ENCODE measurements around the gene ABHD17C. TPM values are rescaled to one million over a fixed set of nuclear protein-coding genes. Genes with fewer than 3 reads are reported as not detected.

ABHD17C gene
- total RNA-seq, 4 donors from 2014 or later: 18.7 to 37.1 (median 27.1) TPM

GRCh38 chr15:80677041-80677440 lies 18.1 kb upstream of the ABHD17C start:
- H3K36me3 ChIP-seq: no peaks in the 10 kb centered on the region
- WGBS, 2 donors: 92 to 95% methylated on average over 2 of the region's 2 CpGs
- intact Hi-C loops (cut with DNase I): no loop called here
- peaks cover 0 to 41% (median 18%) of the 10 kb centered on the region in 3 donors for H3K4me1 ChIP-seq
- no peak overlapping the region for H3K27ac ChIP-seq
- TF ChIP-seq CTCF (IDR thresholded peaks at IDR 0.05) (no peak), POLR2A (IDR thresholded peaks at IDR 0.05) (no peak)
- no peak overlapping the region for H3K4me3 ChIP-seq
- H3K27me3 ChIP-seq: no peaks in the 10 kb centered on the region
- H3K9me3 ChIP-seq: no peaks in the 10 kb centered on the region
- DNase-seq: no peak

- intact Hi-C loops (cut with DNase I): no loop called here
- Histone ChIP-seq H3K4me1 (peaks cover 0 to 34% (median 13%) of the 10 kb centered on the region in 3 donors), H3K36me3 (no peaks in the 10 kb centered on the region), H3K4me3 (no peak overlapping the region), H3K27ac (peak overlapping the region; percentile 57 to 82 (median 74)), H3K9me3 (no peaks in the 10 kb centered on the region), H3K27me3 (no peaks in the 10 kb centered on the region)
- 63 to 67% methylated on average over 6 to 7 of the region's 7 CpGs for WGBS, 2 donors
- no peak for DNase-seq
- TF ChIP-seq CTCF (IDR thresholded peaks at IDR 0.05): no peak
- no peak for TF ChIP-seq POLR2A (IDR thresholded peaks at IDR 0.05)
These were observed 15.8 kb upstream of the ABHD17C start for GRCh38 chr15:80679167-80679803.

GRCh38 chr15:80679804-80680175 lies 15.3 kb upstream of the ABHD17C start:
- H3K27ac ChIP-seq: peak overlapping the region; percentile 57 to 82 (median 74)
- H3K4me1 ChIP-seq: peaks cover 0 to 30% (median 9%) of the 10 kb centered on the region in 3 donors
- no peak for DNase-seq
- no peak for TF ChIP-seq POLR2A (IDR thresholded peaks at IDR 0.05)
- TF ChIP-seq CTCF (IDR thresholded peaks at IDR 0.05): no peak
- H3K9me3 ChIP-seq: no peaks in the 10 kb centered on the region
- H3K27me3 ChIP-seq: no peaks in the 10 kb centered on the region
- intact Hi-C loops (cut with DNase I): no loop called here
- H3K4me3 ChIP-seq: no peak overlapping the region
- WGBS, 2 donors: 14 to 29% methylated on average over 2 of the region's 2 CpGs
- H3K36me3 ChIP-seq: no peaks in the 10 kb centered on the region

GRCh38 chr15:80682201-80682600 lies 12.9 kb upstream of the ABHD17C start:
- Histone ChIP-seq H3K4me3 (no peak overlapping the region), H3K9me3 (no peaks in the 10 kb centered on the region), H3K27ac (no peak overlapping the region), H3K27me3 (no peaks in the 10 kb centered on the region), H3K36me3 (no peaks in the 10 kb centered on the region), H3K4me1 (peaks cover 0 to 24% (median 9%) of the 10 kb centered on the region in 3 donors)
- WGBS, 2 donors: 70 to 72% methylated on average over 4 of the region's 4 CpGs
- intact Hi-C loops (cut with DNase I): no loop called here
- DNase-seq: no peak
- TF ChIP-seq CTCF (IDR thresholded peaks at IDR 0.05) (no peak), POLR2A (IDR thresholded peaks at IDR 0.05) (no peak)

- TF ChIP-seq CTCF (IDR thresholded peaks at IDR 0.05): no peak
- TF ChIP-seq POLR2A (IDR thresholded peaks at IDR 0.05): no peak
- peaks cover 0 to 10% (median 7%) of the 10 kb centered on the region in 3 donors for H3K4me1 ChIP-seq
- H3K27me3 ChIP-seq: no peaks in the 10 kb centered on the region
- intact Hi-C loops (cut with DNase I): no loop called here
- no peak overlapping the region for H3K27ac ChIP-seq
- H3K9me3 ChIP-seq: no peaks in the 10 kb centered on the region
- DNase-seq: no peak
- no peak overlapping the region for H3K4me3 ChIP-seq
- H3K36me3 ChIP-seq: no peaks in the 10 kb centered on the region
These were observed 10.4 kb upstream of the ABHD17C start for GRCh38 chr15:80684697-80685096.
